ENCODE results near the gene BCHE. TPM values are rescaled to one million over a fixed set of nuclear protein-coding genes. Genes with fewer than 3 reads are reported as not detected.

BCHE gene
- total and polyA plus RNA-seq, 2 donors (not counting 3 experiments of a cell fraction or from before 2014, with no cell fraction given): 0.27 to 0.66 TPM

- Histone ChIP-seq H3K27me3 (ENCODE audit: control insufficient read depth in 2 of 2, insufficient read depth in 2 of 2, low read length in 2 of 2) (no peaks in the 10 kb centered on the region), H3K9me3 (replicated peaks; ENCODE audit: control insufficient read depth, insufficient read depth, low read length) (no peaks in the 10 kb centered on the region), H3K27ac (ENCODE audit: insufficient read depth, low read depth, low read length) (no peak overlapping the region), H3K79me2 (ENCODE audit: control insufficient read depth, insufficient read depth, low read length) (no peaks in the 10 kb centered on the region), H3K4me1 (ENCODE audit: control insufficient read depth, extremely low read depth, insufficient read depth, low read length) (no peaks in the 10 kb centered on the region), H3K9me1 (replicated peaks; ENCODE audit: control insufficient read depth, extremely low read depth, insufficient read depth, low read length) (no peaks in the 10 kb centered on the region), H3K4me3 (replicated peaks in 1 of 3; ENCODE audit: insufficient read depth in 1 of 3, low read depth in 1 of 3, low read length in 3 of 3) (no peak overlapping the region), H3K9ac (replicated peaks; ENCODE audit: extremely low read depth, insufficient read depth, low read length) (no peak overlapping the region), H4K20me1 (replicated peaks; ENCODE audit: control insufficient read depth, extremely low read depth, insufficient read depth, low read length) (no peaks in the 10 kb centered on the region), H3K36me3 (ENCODE audit: control insufficient read depth in 2 of 2, extremely low read depth in 1 of 2, insufficient read depth in 2 of 2, low read length in 2 of 2) (no peaks in the 10 kb centered on the region), H2AFZ (ENCODE audit: low read depth, low read length) (no peak overlapping the region), H3K4me2 (ENCODE audit: insufficient read depth, low read length) (no peak overlapping the region)
- dilution Hi-C loops (cut with MboI; ENCODE audit: extremely low pct_ligation_motif_present, low sequenced_read_pairs): no loop called here
- no TSS peak for BruUV-seq (replicated peaks)
- TF ChIP-seq GATA2 (IDR thresholded peaks at IDR 0.05; ENCODE audit: insufficient read depth, insufficient read length, low read depth, low read length) (no peak), JUN (IDR thresholded peaks at IDR 0.05; ENCODE audit: borderline replicate concordance, insufficient read depth, insufficient read length, low read depth) (no peak), POLR2AphosphoS5 (IDR thresholded peaks at IDR 0.05; ENCODE audit: insufficient read depth, low read depth, low read length) (no peak), MAX (IDR thresholded peaks at IDR 0.05; ENCODE audit: insufficient read depth, insufficient read length) (no peak), FOS (IDR thresholded peaks at IDR 0.05; ENCODE audit: borderline replicate concordance, insufficient read depth, low read length) (no peak), POLR2A (IDR thresholded peaks at IDR 0.05; ENCODE audit: low read depth, low read length) (no peak), MYC (IDR thresholded peaks at IDR 0.05; ENCODE audit: low read depth, low read length) (no peak), EZH2 (IDR thresholded peaks at IDR 0.05; ENCODE audit: borderline replicate concordance, low read depth, low read length, severe bottlenecking) (no peak)
- TF ChIP-seq, protein P1, sequence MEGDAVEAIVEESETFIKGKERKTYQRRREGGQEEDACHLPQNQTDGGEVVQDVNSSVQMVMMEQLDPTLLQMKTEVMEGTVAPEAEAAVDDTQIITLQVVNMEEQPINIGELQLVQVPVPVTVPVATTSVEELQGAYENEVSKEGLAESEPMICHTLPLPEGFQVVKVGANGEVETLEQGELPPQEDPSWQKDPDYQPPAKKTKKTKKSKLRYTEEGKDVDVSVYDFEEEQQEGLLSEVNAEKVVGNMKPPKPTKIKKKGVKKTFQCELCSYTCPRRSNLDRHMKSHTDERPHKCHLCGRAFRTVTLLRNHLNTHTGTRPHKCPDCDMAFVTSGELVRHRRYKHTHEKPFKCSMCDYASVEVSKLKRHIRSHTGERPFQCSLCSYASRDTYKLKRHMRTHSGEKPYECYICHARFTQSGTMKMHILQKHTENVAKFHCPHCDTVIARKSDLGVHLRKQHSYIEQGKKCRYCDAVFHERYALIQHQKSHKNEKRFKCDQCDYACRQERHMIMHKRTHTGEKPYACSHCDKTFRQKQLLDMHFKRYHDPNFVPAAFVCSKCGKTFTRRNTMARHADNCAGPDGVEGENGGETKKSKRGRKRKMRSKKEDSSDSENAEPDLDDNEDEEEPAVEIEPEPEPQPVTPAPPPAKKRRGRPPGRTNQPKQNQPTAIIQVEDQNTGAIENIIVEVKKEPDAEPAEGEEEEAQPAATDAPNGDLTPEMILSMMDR (IDR thresholded peaks at IDR 0.05; ENCODE audit: extremely low read depth in 1 of 2, insufficient read depth in 1 of 2, low read depth in 1 of 2, low read length in 2 of 2): no peak
- POLR2A ChIA-PET: no interaction called here
- no peak for FAIRE-seq
- intact Hi-C loops (cut with micrococcal nuclease): no loop called here
- DNase-seq (ENCODE audit: low read depth, low spot score): no peak
- CTCF ChIA-PET: no interaction called here
Observed at GRCh38 chr3:165815682-165816081, 21.5 kb downstream of the BCHE start.
